IMR-90 (cell line): ENCODE results near the gene GCK.

ENCODE experiments used
- BHLHE40 ChIP-seq: fragments of 150-350 bp; IDR thresholded peaks from 2 replicates; pipeline ENCODE4 v1.6.1; 2016; ENCODE audit warnings: mild to moderate bottlenecking, low read depth, low read length
- CTCF ChIP-seq: conservative IDR thresholded peaks from 2 replicates; pipeline ENCODE4 v1.5.1; 2012; ENCODE audit warnings: mild to moderate bottlenecking, low read depth, low read length, improper control_type of control experiment
- RAD21 ChIP-seq: IDR thresholded peaks from 2 replicates; pipeline ENCODE4 v1.6.1; 2012; ENCODE audit warnings: low read length, improper control_type of control experiment
- RCOR1 ChIP-seq: IDR thresholded peaks from 2 replicates; pipeline ENCODE4 v1.6.1; 2012; ENCODE audit warnings: mild to moderate bottlenecking, low read length, improper control_type of control experiment; ENCODE audit not compliant: insufficient replicate concordance
- SMC3 ChIP-seq: fragments of 150-350 bp; IDR thresholded peaks from 2 replicates; pipeline ENCODE4 v1.6.1; 2016; ENCODE audit warnings: low read depth, mild to moderate bottlenecking, antibody characterized with exemption, low read length, moderate library complexity
- USF2 ChIP-seq: fragments of 150-350 bp; IDR thresholded peaks from 2 replicates; pipeline ENCODE4 v1.6.1; 2017; ENCODE audit warnings: mild to moderate bottlenecking, antibody characterized with exemption, low read length, low read depth

GRCh38 chr7:44099669-44100068 is 89.6 kb downstream of the GCK start:
- TF ChIP-seq CTCF (no peak), RCOR1 (no peak), SMC3 (no peak), USF2 (no peak), RAD21 (no peak), BHLHE40 (no peak)
